Astrocyte (in vitro differentiated cells and primary cell): ENCODE results near the gene PATJ. TPM values are rescaled to one million over a fixed set of nuclear protein-coding genes. Genes with fewer than 3 reads are reported as not detected.

Source experiments
- DNase-seq: peaks from one replicate; pipeline ENCODE4 v3.0.0-alpha.2; 2010; ENCODE audit warnings: low read depth
- FAIRE-seq: peaks from 2 replicates; lab custom pipeline; 2011; peaks lifted over from hg19 to GRCh38; lab: Jason Lieb, UNC
- H2AFZ ChIP-seq: 2 replicates; pipeline ENCODE4 v1.6.0; 2012; ENCODE audit warnings: low read depth, low read length, inconsistent platforms
- H3K27ac ChIP-seq: 2 replicates; pipeline ENCODE4 v1.5.1; 2011; ENCODE audit warnings: low read depth, low read length, inconsistent platforms
- H3K27me3 ChIP-seq: 2 replicates; pipeline ENCODE4 v1.6.0; 2011; ENCODE audit warnings: low read length, inconsistent platforms; ENCODE audit not compliant: insufficient read depth
- H3K36me3 ChIP-seq: 2 replicates; pipeline ENCODE4 v1.5.1; 2011; ENCODE audit warnings: low read length, inconsistent platforms; ENCODE audit not compliant: insufficient read depth
- H3K4me1 ChIP-seq: 2 replicates; pipeline ENCODE4 v1.5.1; 2011; ENCODE audit warnings: low read length, inconsistent platforms; ENCODE audit not compliant: insufficient read depth
- H3K4me2 ChIP-seq: 2 replicates; pipeline ENCODE4 v1.6.0; 2012; ENCODE audit warnings: low read length, inconsistent platforms
- H3K4me3 ChIP-seq: 2 replicates; pipeline ENCODE4 v1.5.1; 2011; ENCODE audit warnings: low read depth, mild to moderate bottlenecking, low read length, inconsistent platforms; ENCODE audit not compliant: insufficient read depth
- H3K79me2 ChIP-seq: 2 replicates; pipeline ENCODE4 v1.6.0; 2012; ENCODE audit warnings: mild to moderate bottlenecking, low read length, inconsistent platforms; ENCODE audit not compliant: insufficient read depth
- H3K9ac ChIP-seq: 2 replicates; pipeline ENCODE4 v1.6.0; 2012; ENCODE audit warnings: mild to moderate bottlenecking, low read length, inconsistent platforms
- H3K9me3 ChIP-seq: 2 replicates; pipeline ENCODE4 v1.5.1; 2012; ENCODE audit warnings: low read depth, mild to moderate bottlenecking, low read length, inconsistent platforms; ENCODE audit not compliant: insufficient read depth
- H4K20me1 ChIP-seq: 2 replicates; pipeline ENCODE4 v1.6.0; 2012; ENCODE audit warnings: low read length, inconsistent platforms; ENCODE audit not compliant: insufficient read depth
- H3K27ac Mint-ChIP-seq: one replicate; pipeline ENCODE4 v1.8.0; 2021; ENCODE audit warnings: mild to moderate bottlenecking, mixed read lengths; ENCODE audit not compliant: unreplicated experiment
- H3K27me3 Mint-ChIP-seq: one replicate; pipeline ENCODE4 v1.8.0; 2021; ENCODE audit warnings: low read depth, mixed read lengths; ENCODE audit not compliant: unreplicated experiment
- H3K36me3 Mint-ChIP-seq: one replicate; pipeline ENCODE4 v1.8.0; 2021; ENCODE audit warnings: low read depth, mixed read lengths; ENCODE audit not compliant: unreplicated experiment
- H3K4me1 Mint-ChIP-seq: one replicate; pipeline ENCODE4 v1.8.0; 2021; ENCODE audit warnings: low read depth, mixed read lengths; ENCODE audit not compliant: unreplicated experiment
- H3K4me3 Mint-ChIP-seq: one replicate; pipeline ENCODE4 v1.8.0; 2021; ENCODE audit warnings: mild to moderate bottlenecking, moderate library complexity, mixed read lengths; ENCODE audit not compliant: unreplicated experiment
- H3K9me3 Mint-ChIP-seq: one replicate; pipeline ENCODE4 v1.8.0; 2021; ENCODE audit warnings: mild to moderate bottlenecking, mixed read lengths; ENCODE audit not compliant: unreplicated experiment
- EZH2 ChIP-seq: IDR thresholded peaks from 2 replicates; pipeline ENCODE4 v1.6.1; 2012; ENCODE audit warnings: mild to moderate bottlenecking, low read length, inconsistent platforms; ENCODE audit not compliant: insufficient read depth
- total RNA-seq: library from RNA; stranded (reverse); gene quantifications from 2 replicates; pipeline ENCODE4 v1.2.1, GENCODE V29; 2021
- TF ChIP-seq, protein P1 (sequence below): IDR thresholded peaks from 2 replicates; pipeline ENCODE4 v1.5.1; 2011; ENCODE audit warnings: low read depth, mild to moderate bottlenecking, inconsistent platforms, low read length, moderate library complexity; ENCODE audit not compliant: insufficient read depth

PATJ gene
- total RNA-seq, 1 donor from 2014 or later = 11.0 TPM

DNA sequence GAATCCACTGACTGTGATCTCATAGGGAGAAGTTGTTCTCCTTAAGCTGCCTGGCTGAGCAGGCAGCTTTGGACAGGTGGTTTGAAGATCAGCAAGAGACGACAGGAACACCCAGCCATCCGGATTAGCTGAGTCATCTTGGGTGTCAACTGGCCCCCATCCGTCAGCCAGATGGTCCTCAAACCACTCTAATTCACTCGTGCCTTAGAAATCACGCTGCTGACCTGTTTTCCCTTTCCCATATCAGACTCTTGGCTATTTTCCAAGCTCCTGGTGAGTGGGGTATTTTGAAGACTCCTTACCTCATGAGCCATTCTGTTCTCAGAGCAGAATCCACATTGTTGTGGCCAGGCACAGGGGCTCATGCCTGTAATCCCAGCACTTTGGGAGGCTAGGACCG lies 303.3 kb downstream of the PATJ start:
- Histone ChIP-seq H3K4me2 (peak overlapping the region; percentile 4), H3K27me3 (no peaks in the 10 kb centered on the region), H2AFZ (no peak overlapping the region), H3K4me3 (no peak overlapping the region), H3K79me2 (no peaks in the 10 kb centered on the region), H3K9ac (no peak overlapping the region), H3K27ac (no peak overlapping the region), H3K36me3 (no peaks in the 10 kb centered on the region), H4K20me1 (no peaks in the 10 kb centered on the region), H3K9me3 (no peaks in the 10 kb centered on the region), H3K4me1 (no peaks in the 10 kb centered on the region)
- peaks cover 2% of the 10 kb centered on the region for H3K36me3 Mint-ChIP-seq
- H3K27me3 Mint-ChIP-seq = no peaks in the 10 kb centered on the region
- H3K27ac Mint-ChIP-seq = peak overlapping the region; percentile 53
- TF ChIP-seq, protein P1, sequence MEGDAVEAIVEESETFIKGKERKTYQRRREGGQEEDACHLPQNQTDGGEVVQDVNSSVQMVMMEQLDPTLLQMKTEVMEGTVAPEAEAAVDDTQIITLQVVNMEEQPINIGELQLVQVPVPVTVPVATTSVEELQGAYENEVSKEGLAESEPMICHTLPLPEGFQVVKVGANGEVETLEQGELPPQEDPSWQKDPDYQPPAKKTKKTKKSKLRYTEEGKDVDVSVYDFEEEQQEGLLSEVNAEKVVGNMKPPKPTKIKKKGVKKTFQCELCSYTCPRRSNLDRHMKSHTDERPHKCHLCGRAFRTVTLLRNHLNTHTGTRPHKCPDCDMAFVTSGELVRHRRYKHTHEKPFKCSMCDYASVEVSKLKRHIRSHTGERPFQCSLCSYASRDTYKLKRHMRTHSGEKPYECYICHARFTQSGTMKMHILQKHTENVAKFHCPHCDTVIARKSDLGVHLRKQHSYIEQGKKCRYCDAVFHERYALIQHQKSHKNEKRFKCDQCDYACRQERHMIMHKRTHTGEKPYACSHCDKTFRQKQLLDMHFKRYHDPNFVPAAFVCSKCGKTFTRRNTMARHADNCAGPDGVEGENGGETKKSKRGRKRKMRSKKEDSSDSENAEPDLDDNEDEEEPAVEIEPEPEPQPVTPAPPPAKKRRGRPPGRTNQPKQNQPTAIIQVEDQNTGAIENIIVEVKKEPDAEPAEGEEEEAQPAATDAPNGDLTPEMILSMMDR = no peak
- TF ChIP-seq EZH2 = no peak
- DNase-seq = peak; percentile 49
- H3K4me3 Mint-ChIP-seq = no peak overlapping the region
- peaks cover 13% of the 10 kb centered on the region for H3K4me1 Mint-ChIP-seq
- no peaks in the 10 kb centered on the region for H3K9me3 Mint-ChIP-seq
- no peak for FAIRE-seq

GRCh38 chr1:62046927-62047326 lies 304.6 kb downstream of the PATJ start:
- Histone ChIP-seq H3K4me3 (no peak overlapping the region), H3K36me3 (no peaks in the 10 kb centered on the region), H2AFZ (no peak overlapping the region), H3K9ac (no peak overlapping the region), H3K27me3 (no peaks in the 10 kb centered on the region), H3K27ac (no peak overlapping the region), H3K4me2 (no peak overlapping the region), H3K79me2 (no peaks in the 10 kb centered on the region), H4K20me1 (no peaks in the 10 kb centered on the region), H3K4me1 (no peaks in the 10 kb centered on the region), H3K9me3 (no peaks in the 10 kb centered on the region)
- Mint-ChIP-seq H3K36me3 (peaks cover 2% of the 10 kb centered on the region), H3K4me1 (peaks cover 13% of the 10 kb centered on the region), H3K27ac (no peak overlapping the region), H3K9me3 (no peaks in the 10 kb centered on the region), H3K27me3 (no peaks in the 10 kb centered on the region), H3K4me3 (no peak overlapping the region)
- FAIRE-seq = no peak
- TF ChIP-seq EZH2 = no peak
- TF ChIP-seq, protein P1 = no peak
- DNase-seq = no peak

- Histone ChIP-seq H4K20me1 (no peaks in the 10 kb centered on the region), H3K9me3 (no peaks in the 10 kb centered on the region), H3K4me3 (no peak overlapping the region), H3K79me2 (no peaks in the 10 kb centered on the region), H3K4me1 (no peaks in the 10 kb centered on the region), H3K27me3 (no peaks in the 10 kb centered on the region), H3K36me3 (no peaks in the 10 kb centered on the region), H3K4me2 (no peak overlapping the region), H3K9ac (no peak overlapping the region), H3K27ac (no peak overlapping the region), H2AFZ (no peak overlapping the region)
- Mint-ChIP-seq H3K36me3 (peaks cover 2% of the 10 kb centered on the region), H3K27me3 (no peaks in the 10 kb centered on the region), H3K4me3 (no peak overlapping the region), H3K9me3 (no peaks in the 10 kb centered on the region), H3K27ac (no peak overlapping the region), H3K4me1 (peaks cover 13% of the 10 kb centered on the region)
- TF ChIP-seq, protein P1 = no peak
- TF ChIP-seq EZH2 = no peak
- no peak for FAIRE-seq
- DNase-seq = peak; percentile 5
These were observed 307.9 kb downstream of the PATJ start for GRCh38 chr1:62050165-62050564.
